Endometrial microvascular endothelial cells (primary cell): Measurements from ENCODE around the gene PHF10. TPM values are rescaled to one million over a fixed set of nuclear protein-coding genes. Genes with fewer than 3 reads are reported as not detected.

Experiments used
- in situ Hi-C: cut with HindIII; loops from 2 replicates; pipeline ENCODE4 v1.10.0; 2017; ENCODE audit warnings: low sequenced_read_pairs, low pct_unique_long_range_greater_than_20kb; ENCODE audit errors: inconsistent ontology term
- total RNA-seq: library from RNA; depleted of rRNA; stranded (reverse); fragments of >200 nt; gene quantifications from one replicate; pipeline ENCODE4 v1.2.3, GENCODE V29; 2015; ENCODE audit errors: inconsistent ontology term

PHF10 gene
- total RNA-seq, 1 donor from 2014 or later = 49.0 TPM

DNA sequence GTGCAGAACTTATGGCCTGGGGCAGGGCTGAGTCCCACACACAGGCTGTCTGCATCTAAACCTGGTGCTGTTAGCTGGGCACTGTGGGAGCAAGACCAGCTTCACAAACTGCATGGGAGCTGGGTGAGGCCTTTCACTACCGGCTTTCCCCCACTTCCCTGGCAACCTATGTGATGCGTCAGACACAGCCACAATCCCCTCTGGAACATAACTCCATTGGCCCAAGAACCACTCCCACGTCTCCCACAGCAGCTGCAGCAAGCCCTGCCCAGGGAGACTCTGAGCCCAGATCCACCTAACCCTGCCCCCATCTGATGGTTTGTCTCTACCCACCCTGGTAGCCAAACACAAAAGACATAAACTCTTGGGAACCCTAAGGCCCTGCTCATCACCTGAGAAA lies 31.8 kb downstream of the PHF10 start:
- in situ Hi-C loops = no loop called here

DNA sequence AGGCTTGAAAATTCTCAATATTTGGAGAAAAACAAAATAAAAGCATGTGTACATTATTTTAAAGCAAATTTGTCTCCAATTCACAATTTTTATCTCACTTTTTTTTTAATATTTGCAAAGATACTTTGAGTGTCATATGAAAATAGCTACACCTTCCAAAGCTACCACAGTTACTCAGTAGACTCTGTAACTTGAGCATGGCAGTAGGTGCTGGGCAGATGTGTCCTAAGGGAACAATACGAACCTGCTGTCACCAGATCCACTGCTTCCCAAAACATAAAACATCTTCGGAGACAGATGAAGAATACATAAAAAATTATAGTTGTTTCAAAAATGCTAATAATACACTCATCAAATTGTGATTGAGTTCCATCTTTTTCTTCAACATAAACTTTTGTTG lies 33.0 kb downstream of the PHF10 start:
- in situ Hi-C loops = no loop called here

DNA sequence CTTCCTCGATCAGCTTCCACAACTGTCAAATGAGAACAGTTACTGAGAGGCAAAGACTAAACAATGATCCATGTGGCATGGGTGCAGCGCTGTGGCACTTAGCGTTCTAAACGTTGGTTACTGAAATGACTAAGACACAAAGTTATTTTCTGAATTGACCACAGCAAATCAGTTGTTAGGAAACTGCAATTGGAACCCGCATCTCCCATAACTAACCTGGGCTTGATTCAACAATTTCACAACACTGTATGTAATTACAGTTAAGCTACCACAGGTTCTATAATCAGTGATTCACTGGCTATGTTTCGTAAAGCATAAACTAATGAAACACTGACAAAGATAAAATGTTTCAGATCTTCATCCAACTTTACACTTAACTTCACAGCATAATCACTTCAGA lies 35.0 kb downstream of the PHF10 start:
- in situ Hi-C loops = no loop called here

DNA sequence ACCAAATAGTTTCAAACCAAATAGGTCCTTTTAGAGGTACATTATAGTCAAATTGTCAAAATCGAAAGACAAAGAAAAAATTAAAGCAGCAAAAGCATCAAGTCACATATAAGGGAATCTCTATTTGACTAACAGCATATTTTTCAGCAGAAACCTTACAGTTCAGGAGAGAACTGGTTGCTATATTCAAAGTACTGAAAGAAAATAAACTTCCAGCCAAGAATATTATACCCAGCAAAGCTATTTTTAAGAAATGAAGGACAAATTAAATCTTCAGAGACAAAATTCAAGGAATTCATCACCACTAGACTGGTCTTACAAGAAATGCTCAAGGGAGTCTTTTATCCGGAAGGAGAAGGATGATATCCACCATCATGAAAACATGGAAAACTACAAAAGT lies 38.4 kb downstream of the PHF10 start:
- in situ Hi-C loops = no loop called here

DNA sequence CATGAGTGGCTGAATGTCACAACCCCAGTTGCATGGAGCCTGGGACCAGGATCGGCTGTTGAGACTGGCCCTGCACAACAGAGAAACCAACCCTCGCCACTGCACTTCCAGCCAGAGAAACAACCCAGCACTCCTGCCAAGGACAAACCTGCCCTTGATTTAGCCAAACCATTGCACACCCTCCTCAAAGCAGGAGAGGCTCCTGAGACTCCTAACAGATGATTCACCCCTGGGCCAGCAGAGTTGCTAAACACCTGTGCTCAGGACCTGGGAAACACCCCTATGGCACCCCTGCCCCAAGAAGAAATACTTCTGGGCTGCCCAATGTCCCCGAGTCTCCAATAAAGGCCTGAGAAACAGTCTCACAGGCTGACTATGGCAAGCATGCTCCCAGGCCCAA lies 40.2 kb downstream of the PHF10 start:
- in situ Hi-C loops = no loop called here

DNA sequence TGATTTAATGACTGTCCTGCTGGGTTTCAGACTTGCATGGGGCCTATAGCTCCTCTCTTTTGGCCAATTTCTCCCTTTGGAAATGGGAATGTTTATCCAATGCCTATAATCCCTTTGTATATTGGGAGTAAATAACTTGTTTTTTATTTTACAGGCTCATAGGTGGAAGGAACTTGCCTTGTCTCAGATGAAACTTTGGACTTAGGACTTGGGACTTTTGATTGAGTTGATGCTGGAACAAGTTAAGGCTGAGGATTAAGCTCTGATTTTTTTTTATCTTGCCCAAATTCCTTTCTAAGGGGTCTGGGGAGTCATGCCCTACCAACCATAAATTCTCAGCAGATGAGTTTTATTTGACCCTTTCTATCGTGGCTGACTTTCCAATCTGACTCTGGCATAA lies 46.0 kb downstream of the PHF10 start:
- in situ Hi-C loops = no loop called here

DNA sequence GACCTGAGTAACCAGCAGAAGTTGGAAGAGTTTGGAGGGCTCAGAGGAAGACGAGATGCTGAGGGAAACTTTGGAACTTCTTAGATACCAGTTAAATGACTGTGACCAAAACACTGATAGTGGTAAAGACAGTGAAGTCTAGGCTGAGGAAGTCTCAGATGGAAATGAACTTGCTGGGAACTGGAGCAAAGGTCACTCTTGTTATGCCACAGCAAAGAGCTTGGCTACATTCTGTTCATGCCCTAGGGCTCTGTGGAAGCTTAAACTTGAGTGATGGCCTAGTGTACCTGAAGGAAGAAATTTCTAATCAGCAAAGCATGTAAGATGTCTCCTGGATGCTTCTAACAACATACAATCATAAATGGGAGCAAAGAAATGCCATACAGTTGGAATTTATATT lies 47.2 kb downstream of the PHF10 start:
- in situ Hi-C loops = no loop called here

DNA sequence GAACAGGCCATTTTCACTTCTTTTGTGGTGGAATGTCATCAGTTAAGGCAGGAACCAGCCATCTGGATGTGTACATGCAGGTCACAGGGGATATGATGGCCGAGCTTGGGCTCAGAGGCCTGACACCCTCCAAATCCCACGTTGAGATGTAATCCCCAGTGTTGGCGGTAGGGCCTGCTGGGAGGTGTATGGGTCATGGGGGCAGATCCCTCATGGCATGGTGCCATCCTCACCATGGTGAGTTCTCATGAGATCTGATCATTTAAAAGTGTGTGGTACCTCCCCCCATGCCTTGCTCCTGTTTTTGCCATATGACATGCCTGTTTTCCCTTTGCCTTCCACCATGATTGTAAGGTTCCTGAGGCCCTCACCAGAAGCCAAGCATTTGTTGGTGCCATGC lies 49.3 kb downstream of the PHF10 start:
- in situ Hi-C loops = no loop called here

DNA sequence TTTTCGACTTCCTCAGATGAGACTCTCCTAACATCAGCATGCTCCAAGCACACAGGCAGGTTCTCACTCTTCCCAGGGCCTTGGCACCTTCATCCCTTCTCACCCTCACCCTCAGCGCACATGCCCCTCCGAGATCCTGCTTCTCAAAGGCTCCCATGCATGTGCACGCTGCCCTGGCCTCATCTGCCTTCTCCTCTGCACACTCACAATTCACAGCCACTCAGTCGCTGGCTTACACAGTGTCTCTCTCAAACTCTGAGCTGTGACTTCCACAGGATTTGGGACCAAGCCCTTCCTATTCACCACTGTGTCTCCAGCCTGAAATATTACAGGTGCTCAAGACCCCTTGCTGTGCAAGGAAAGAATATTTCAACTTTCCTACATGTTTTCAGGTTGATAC lies 52.7 kb downstream of the PHF10 start:
- in situ Hi-C loops = no loop called here

DNA sequence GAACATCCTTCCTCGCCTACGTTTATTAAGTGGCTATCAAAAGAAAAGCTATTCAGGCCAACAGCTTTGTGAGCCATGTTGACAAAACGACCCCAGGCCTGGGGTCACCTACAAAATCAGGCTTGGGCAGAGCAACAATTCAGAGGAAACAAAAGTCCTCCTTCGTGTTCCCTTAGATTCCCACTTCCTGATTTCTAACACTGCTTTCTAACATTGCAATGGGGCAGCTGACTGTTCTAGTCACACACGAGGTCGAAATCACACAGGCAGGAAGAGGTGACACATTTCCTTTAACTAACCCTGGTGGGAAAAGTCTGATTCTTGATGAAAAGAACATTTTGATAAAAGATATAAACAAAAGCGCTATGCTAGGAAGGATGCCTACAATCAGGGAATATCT lies 54.4 kb downstream of the PHF10 start:
- in situ Hi-C loops = no loop called here

DNA sequence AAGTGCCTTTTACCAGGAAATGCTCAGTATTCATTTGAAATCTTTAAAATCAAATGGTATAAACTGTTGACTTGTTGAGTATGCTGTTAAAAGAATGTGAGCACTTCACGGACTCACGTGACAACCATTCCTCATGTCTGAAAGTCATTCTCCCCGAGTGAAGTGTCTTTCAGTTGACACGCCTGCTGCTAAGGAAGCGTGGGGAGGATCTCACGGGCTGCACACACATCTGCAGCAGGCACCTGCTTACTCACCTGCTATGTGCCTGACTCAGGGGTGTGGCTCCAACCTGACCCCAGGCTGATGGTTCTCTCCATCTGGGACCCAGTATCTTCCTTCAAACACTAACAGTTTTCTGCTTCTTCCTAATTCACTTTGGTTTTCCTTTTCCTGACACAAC lies 55.2 kb downstream of the PHF10 start:
- in situ Hi-C loops = no loop called here

DNA sequence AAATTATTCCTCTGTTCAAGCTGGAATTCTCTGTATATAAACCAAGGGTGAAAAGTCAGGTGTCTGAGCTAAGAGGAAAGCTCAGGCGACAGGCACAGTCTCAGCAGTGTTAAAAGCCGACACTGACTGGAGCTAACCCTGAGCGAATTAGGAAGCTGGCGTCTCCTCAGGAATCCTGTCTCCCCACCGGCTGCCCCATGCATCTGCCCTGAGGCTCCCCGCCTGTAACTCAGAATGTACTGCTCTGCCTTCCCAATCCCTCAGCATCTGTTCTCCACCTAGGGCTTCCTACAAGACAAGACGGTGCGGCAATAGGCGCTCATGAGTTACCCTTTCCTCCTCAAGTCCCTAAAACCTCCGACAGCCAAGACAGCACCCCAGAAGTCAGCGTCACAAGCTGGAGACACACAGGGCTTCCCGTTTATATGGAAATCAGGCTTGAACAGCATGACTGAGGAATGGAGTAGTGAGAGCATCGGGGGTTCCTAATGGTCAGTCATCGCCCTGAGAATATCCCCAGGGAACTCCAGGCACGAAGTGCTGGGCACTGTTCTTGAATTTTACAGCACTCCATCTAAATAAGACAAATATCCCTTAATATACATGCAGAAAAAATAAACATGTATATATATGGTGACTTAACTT lies 56.0 kb downstream of the PHF10 start:
- in situ Hi-C loops = no loop called here

DNA sequence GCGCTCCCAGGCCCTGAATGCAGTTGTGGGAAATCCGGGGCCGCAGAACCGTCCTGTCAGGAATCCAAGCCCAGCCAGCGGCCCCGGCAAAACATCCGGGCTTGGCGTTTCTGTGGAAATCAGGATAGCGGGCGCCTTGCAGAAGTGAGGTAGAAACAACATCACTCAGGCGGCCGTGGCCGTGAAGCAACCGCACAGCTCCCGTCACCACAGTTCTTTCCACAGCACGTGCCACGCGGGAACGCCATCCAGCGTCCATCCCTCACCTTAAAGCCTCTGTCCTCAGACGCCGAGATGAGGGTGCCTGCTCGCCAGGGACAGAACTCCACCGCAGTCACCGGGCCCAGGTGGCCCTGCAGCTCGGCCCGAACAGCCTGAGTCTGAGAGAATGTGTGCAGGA lies 56.6 kb downstream of the PHF10 start:
- in situ Hi-C loops = no loop called here

DNA sequence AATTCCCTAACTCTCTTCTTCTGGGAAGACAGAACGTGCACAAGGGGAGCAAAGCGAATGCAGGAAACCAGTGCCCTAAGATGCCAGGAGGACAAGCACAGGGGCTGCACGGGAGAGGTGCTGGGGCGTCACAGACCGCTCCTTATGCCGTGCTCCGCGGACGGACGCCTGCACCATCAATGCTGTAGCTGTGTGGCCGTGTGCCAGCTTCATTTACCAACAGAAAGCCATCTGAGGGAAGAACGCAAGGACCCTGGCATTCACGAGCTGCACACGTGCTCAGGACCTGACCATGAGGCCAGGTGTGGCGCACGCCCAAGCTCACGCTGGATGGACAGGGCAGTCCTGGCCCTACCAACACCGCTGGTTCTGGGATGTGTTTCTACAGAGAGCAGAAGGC lies 57.9 kb downstream of the PHF10 start:
- in situ Hi-C loops = no loop called here

DNA sequence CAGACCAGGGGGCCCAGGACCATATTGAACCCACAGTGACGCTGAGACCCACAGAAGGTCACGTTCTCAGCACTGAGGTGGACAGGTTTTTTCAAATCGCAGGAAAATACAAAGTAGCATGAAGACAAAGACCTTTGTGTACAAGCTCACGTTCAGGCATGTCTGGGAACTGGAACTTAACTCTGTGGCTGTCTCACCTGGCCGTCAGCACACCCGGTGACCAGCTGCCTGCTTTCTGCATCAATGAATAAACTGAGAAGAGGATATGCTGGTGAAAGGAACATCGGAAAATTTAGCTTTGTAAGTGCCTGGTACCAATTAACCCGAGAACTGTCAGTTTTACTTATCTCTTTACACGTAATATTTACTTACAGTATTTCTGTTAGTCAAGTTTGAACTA lies 59.0 kb downstream of the PHF10 start:
- in situ Hi-C loops = no loop called here

DNA sequence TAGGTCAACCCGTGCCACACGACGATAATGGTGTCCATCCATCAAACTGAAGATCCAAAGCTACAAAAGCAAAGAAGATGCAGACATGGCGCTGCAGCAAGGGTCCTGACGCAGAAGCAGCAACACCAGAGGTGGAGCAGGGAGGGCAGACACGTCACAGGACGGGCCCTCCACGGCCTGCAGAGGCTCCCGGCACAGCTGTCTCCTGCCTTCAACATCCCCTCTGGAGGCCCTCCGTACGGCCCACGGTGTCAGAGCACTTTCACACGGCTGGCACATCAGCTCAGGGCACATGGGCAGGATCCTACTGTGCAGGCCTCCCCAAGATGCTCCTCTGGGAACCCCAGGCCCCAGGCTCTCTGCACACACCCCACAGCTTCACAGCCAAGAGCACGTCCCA lies 60.1 kb downstream of the PHF10 start:
- in situ Hi-C loops = no loop called here

DNA sequence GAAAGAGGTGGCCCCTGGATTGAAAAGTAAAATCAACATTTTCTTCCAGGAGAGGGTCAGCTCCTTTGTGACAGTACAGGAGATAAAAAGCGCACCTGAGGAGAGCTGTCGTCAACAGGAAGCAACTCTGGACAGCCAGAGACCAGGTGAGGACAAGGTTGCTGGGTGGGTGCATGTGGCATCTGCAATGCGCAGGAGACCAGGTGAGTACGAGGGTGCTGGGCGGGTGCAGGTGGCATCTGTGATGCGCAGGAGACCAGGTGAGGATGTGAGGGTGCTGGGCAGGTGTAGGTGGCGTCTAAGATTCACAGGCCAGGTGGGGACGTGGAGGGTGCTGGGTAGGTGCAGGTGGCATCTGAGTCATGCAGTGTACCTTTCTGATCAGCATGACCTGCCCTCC lies 60.8 kb downstream of the PHF10 start:
- in situ Hi-C loops = no loop called here

DNA sequence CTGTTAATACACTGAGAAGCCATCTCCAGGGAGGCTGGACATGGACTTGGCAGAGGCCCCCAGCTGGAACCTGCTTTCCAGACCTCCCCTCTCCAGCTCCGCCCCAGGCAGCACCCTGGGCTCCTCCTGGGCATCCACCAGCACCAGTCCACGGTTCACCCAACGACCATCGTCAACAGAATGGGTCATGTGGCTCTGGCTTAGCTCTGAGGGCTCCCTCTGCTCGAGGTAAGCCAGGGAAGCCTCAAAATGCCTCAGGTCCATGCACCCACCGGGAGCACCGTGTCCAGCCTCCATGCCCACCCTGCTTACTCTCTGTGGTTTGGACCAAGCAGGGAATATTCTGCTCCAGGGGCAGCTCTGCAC lies 62.9 kb downstream of the PHF10 start:
- in situ Hi-C loops = no loop called here

DNA sequence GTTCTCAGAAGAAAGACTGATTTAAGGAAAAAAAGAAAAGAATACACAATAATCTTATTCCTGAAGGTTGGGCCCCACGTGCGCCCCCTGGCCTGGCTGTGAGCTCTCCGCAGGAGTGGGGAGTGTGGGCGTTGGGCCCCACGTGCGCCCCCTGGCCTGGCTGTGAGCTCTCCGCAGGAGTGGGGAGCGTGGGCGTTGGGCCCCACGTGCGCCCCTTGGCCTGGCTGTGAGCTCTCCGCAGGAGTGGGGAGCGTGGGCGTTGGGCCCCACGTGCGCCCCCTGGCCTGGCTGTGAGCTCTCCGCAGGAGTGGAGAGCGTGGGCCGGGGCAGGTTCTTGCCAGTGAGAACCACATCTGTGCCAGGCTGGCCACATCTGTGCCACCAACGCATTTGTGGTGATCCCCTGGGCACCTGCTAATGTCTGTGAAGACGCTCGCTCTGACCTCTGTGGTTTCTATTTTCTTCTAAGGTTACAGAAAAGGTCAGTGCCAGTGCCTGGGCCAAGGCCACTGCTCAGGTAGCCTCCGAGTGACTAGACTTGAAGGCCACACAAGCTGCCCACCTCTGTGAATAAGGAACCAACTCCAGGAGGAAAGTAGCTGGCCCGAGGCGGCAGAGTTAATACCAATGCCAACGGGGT lies 63.4 kb downstream of the PHF10 start:
- in situ Hi-C loops = no loop called here

DNA sequence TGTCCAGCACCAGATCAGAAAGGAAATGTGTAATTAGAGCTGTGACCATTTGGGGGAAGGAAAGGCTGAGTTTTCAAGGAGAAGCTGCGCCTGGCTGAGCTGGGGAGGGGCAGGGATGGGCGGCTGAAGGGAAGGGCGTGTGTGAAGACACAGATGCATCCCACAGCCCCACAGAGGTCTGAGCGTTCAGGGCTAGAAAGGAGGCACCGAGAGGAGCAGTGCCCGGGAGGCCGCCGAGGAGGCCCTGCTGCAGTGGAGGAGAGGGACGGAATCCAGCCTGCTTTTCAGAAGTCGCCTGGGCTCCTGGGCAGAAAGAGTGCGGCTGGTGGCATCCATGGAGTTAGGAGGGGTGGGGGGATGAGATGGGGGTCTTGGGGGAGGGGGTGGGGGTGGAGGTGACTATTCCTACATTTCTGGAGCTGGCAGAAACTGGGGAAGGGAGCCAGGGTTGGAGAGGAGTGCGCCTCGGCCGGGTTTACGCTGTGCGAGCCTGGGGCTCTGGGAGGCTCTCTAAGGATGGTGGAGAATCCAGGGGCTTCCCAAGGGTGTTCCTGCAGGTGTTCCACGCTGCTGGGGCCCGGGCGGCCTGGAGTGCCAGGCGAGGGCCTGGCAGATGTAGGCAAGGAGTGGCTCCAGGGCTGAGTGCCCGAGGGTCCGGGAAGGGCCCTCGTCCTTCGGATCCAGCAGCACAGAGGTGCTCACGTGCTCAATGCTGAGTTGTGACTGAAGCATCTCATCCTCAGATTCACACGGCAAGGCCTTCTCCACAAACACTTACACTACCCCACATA lies 64.3 kb downstream of the PHF10 start:
- in situ Hi-C loops = no loop called here

DNA sequence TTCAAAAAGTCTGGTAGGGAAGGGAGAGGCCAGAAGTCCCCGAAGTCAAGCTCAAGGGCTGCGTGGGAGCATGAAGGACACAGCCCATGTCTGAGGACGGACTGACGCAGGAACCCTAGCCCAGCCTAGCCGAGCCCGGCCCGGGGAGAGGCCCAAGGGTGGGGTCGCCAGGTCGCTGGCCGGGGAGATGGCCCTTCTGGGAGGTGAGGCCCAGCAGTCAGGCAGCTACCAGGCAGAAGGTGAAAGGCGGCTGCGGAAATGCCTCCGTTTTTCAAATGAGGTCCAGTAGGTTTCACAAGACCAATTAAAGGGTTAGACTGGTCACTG lies 67.1 kb downstream of the PHF10 start:
- in situ Hi-C loops = no loop called here
